Peyer's patch (tissue), 4 donors: ENCODE measurements around the gene COQ4.

Experiments used
- POLR2A ChIP-seq, 2 donors: fragments of 450-650 bp; IDR thresholded peaks; one replicate each; pipeline ENCODE4 v1.5.1; 2017; ENCODE audit warnings: antibody characterized with exemption in 2 of 2, mild to moderate bottlenecking in 2 of 2, moderate library complexity in 2 of 2
- TF ChIP-seq, protein P1 (sequence below), 6 experiments: fragments of 450-650 bp in 4 of 6; fragments of 200-600 bp in 2 of 6; sonication (generic) in 1 of 6; IDR thresholded peaks; one replicate each; pipeline ENCODE4 v1.5.1; 2017 to 2019; ENCODE audit warnings: antibody characterized with exemption in 6 of 6, mild to moderate bottlenecking in 3 of 6, moderate library complexity in 1 of 6

- TF ChIP-seq, protein P1, sequence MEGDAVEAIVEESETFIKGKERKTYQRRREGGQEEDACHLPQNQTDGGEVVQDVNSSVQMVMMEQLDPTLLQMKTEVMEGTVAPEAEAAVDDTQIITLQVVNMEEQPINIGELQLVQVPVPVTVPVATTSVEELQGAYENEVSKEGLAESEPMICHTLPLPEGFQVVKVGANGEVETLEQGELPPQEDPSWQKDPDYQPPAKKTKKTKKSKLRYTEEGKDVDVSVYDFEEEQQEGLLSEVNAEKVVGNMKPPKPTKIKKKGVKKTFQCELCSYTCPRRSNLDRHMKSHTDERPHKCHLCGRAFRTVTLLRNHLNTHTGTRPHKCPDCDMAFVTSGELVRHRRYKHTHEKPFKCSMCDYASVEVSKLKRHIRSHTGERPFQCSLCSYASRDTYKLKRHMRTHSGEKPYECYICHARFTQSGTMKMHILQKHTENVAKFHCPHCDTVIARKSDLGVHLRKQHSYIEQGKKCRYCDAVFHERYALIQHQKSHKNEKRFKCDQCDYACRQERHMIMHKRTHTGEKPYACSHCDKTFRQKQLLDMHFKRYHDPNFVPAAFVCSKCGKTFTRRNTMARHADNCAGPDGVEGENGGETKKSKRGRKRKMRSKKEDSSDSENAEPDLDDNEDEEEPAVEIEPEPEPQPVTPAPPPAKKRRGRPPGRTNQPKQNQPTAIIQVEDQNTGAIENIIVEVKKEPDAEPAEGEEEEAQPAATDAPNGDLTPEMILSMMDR (IDR thresholded peaks at IDR 0.05) = no peak
- no peak for TF ChIP-seq POLR2A (IDR thresholded peaks at IDR 0.05)
These were observed 35.5 kb downstream of the COQ4 start for GRCh38 chr9:128358090-128358489.
